ENCODE measurements around the gene AGAP3.

DNA sequence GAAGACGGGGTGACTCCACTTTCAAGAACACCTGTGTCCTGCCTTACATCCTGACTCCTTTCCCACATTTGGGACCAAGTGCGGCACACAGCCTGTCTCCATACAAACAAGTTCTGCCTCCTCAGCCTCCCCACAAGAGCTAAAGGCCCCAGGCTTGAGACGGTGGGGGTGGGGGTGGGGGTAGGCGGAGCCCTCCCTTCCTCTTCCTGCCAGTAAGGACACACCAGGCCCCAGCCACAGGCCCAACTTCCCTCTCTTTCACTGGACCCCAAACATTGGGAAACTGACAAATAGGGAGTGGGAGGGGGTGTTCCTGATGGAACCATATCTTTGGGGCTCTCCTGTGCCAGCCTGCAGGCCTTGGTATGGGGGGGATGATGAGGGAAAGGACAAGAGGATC is 33.2 kb upstream of the AGAP3 start:
- TF ChIP-seq, protein P1, sequence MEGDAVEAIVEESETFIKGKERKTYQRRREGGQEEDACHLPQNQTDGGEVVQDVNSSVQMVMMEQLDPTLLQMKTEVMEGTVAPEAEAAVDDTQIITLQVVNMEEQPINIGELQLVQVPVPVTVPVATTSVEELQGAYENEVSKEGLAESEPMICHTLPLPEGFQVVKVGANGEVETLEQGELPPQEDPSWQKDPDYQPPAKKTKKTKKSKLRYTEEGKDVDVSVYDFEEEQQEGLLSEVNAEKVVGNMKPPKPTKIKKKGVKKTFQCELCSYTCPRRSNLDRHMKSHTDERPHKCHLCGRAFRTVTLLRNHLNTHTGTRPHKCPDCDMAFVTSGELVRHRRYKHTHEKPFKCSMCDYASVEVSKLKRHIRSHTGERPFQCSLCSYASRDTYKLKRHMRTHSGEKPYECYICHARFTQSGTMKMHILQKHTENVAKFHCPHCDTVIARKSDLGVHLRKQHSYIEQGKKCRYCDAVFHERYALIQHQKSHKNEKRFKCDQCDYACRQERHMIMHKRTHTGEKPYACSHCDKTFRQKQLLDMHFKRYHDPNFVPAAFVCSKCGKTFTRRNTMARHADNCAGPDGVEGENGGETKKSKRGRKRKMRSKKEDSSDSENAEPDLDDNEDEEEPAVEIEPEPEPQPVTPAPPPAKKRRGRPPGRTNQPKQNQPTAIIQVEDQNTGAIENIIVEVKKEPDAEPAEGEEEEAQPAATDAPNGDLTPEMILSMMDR (IDR thresholded peaks at IDR 0.05; ENCODE audit: insufficient read depth, low read depth, low read length): no peak
- TF ChIP-seq EZH2 (IDR thresholded peaks at IDR 0.05; ENCODE audit: insufficient read depth, low read length): no peak

Data from astrocyte (in vitro differentiated cells and primary cell).